HG03521 (cell line): ENCODE data around the gene ITPKB.

Experiments used
- ATAC-seq: cut with Tn5 transposase; IDR thresholded peaks from one replicate; pipeline ENCODE4 v1.9.1; 2021; ENCODE audit warnings: mild to moderate bottlenecking, moderate library complexity; ENCODE audit not compliant: unreplicated experiment

The ITPKB gene

GRCh38 chr1:226586650-226587422 is 152.2 kb downstream of the ITPKB start:
- no peak for ATAC-seq

- ATAC-seq: no peak
These were observed 153.0 kb downstream of the ITPKB start for GRCh38 chr1:226586116-226586515.

GRCh38 chr1:226584164-226584563 is 154.9 kb downstream of the ITPKB start:
- no peak for ATAC-seq

- ATAC-seq: no peak
These were observed 156.1 kb downstream of the ITPKB start for GRCh38 chr1:226582966-226583365.
